Nephron (organoid): ENCODE data around the gene SDR42E2.
A peak's percentile ranks its signal among the peaks of the same experiment; 100 is the strongest.

Source experiments
- H3K27ac Mint-ChIP-seq, 3 experiments: 2 replicates each; pipeline ENCODE4 v1.8.0; 2020; ENCODE audit warnings: mixed read lengths in 3 of 3, mild to moderate bottlenecking in 2 of 3, moderate library complexity in 1 of 3
- H3K27me3 Mint-ChIP-seq: 2 replicates; pipeline ENCODE4 v1.8.0; 2021; ENCODE audit warnings: low read depth, mild to moderate bottlenecking, moderate library complexity, mixed read lengths
- H3K36me3 Mint-ChIP-seq: 2 replicates; pipeline ENCODE4 v1.8.0; 2020; ENCODE audit warnings: low read depth, mixed read lengths
- H3K4me1 Mint-ChIP-seq: 2 replicates; pipeline ENCODE4 v1.8.0; 2020; ENCODE audit warnings: mixed read lengths
- H3K4me3 Mint-ChIP-seq, 3 experiments: 2 replicates each; pipeline ENCODE4 v1.8.0; 2020; ENCODE audit warnings: mild to moderate bottlenecking in 3 of 3, mixed read lengths in 3 of 3, moderate library complexity in 2 of 3
- H3K9me3 Mint-ChIP-seq: 2 replicates; pipeline ENCODE4 v1.8.0; 2020; ENCODE audit warnings: mixed read lengths
- TF ChIP-seq, protein P1 (sequence below), 3 experiments: fragments of 200-600 bp; sonication (generic); IDR thresholded peaks; one replicate each; pipeline ENCODE4 v1.5.0; 2021; ENCODE audit warnings: antibody characterized with exemption in 3 of 3; ENCODE audit not compliant: unreplicated experiment in 3 of 3

Gene SDR42E2

DNA sequence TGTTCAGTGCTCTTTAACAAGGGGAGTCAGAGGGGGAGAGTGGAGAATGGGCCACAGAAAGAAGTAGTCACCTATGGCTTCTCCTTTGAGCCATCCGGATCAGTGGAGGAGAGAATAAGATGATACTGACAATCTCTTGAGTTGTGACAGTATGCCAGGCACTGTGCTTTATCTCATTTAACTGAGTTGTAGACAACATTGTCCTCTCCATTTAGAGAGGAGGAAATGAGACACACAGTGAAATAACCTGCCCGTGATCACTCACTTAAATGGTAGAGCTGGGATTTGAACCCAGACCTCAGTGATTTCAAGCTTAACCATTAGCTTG is 25.9 kb downstream of the SDR42E2 start:
- peak overlapping the region in 1 of 3 experiments; percentile 45 for H3K4me3 Mint-ChIP-seq
- H3K27me3 Mint-ChIP-seq: no peaks in the 10 kb centered on the region
- H3K36me3 Mint-ChIP-seq: no peaks in the 10 kb centered on the region
- peaks cover 24% of the 10 kb centered on the region for H3K4me1 Mint-ChIP-seq
- TF ChIP-seq, protein P1, sequence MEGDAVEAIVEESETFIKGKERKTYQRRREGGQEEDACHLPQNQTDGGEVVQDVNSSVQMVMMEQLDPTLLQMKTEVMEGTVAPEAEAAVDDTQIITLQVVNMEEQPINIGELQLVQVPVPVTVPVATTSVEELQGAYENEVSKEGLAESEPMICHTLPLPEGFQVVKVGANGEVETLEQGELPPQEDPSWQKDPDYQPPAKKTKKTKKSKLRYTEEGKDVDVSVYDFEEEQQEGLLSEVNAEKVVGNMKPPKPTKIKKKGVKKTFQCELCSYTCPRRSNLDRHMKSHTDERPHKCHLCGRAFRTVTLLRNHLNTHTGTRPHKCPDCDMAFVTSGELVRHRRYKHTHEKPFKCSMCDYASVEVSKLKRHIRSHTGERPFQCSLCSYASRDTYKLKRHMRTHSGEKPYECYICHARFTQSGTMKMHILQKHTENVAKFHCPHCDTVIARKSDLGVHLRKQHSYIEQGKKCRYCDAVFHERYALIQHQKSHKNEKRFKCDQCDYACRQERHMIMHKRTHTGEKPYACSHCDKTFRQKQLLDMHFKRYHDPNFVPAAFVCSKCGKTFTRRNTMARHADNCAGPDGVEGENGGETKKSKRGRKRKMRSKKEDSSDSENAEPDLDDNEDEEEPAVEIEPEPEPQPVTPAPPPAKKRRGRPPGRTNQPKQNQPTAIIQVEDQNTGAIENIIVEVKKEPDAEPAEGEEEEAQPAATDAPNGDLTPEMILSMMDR (IDR thresholded peaks at IDR 0.05; ENCODE audit: unreplicated experiment in 3 of 3): no peak
- H3K27ac Mint-ChIP-seq: peak overlapping the region in 1 of 3 experiments; percentile 72
- no peaks in the 10 kb centered on the region for H3K9me3 Mint-ChIP-seq

DNA sequence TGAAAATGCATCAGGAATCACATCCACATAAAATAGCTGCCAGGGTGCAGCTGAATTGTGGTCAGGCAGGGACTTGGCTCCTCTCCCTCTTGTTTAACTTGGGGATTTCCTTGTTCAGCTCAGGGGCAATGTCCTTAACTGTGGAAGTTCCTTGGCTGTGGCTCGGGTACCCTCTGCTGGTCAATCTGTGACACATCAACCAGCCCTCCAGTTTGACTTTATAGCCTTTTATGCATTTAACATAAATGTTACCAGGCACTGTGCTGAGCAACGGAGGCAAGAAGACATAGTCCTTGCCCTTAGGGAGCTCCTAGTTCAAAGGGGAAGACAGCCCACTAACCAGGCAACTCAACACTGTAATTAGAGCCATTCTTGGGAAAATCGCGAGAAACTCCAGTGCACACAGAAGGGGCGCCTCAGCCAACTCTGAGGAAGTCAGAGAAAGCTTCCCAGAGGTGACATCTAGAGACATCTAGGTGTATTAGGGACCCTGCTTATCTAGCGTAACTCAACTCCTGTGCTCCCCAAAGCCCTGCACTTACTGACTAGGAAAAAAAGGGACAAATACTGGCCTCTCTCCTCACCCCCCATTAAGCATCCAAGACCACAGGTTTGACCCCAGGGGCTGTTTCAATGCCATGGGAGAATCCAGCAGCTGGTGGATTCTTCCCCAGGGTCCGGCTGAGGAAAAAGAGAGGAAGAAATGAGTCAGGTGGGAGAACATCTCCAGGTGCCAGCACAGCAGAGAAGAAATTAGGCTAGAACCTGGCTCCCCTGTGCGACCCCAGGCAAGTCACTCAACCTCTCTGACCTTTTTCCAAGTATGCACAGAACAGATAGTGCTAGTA is 26.5 kb downstream of the SDR42E2 start:
- TF ChIP-seq, protein P1 (IDR thresholded peaks at IDR 0.05; ENCODE audit: unreplicated experiment in 3 of 3): peak; percentile 79 to 84 (median 80)
- H3K27me3 Mint-ChIP-seq: no peaks in the 10 kb centered on the region
- H3K4me1 Mint-ChIP-seq: peaks cover 30% of the 10 kb centered on the region
- H3K36me3 Mint-ChIP-seq: no peaks in the 10 kb centered on the region
- H3K9me3 Mint-ChIP-seq: no peaks in the 10 kb centered on the region
- H3K4me3 Mint-ChIP-seq: peak overlapping the region; percentile 86 to 93 (median 89)
- H3K27ac Mint-ChIP-seq: peak overlapping the region; percentile 71 to 86 (median 72)

DNA sequence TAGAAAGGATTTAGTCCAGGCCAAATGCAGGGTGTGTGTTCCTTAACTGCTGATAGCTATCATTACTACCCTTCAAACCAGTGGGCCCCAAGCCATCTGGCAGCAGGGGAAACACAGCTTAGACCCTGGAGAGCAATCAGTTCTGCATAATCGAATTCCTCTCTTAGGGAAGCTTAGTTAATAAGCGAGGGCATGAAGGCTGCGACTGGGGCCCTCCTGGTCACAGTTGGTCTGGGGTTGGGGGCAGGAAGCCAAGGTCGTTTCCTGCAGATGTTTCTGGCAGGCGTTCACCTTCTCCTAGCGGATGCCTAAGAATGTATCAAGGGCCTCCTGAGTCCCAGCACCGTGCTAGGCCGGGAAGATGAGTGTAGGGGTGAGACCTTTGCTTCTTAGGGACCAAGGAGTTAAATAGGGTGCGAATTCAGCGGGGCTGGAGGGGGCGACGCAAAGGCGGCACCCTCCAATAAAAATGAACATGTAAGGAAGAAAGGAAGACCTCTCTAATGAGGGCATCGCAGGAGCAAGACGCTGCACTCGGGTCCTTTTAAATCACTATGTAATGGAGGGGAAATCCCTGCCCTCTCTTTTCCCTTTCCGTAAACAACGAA is 27.3 kb downstream of the SDR42E2 start:
- peak overlapping the region; percentile 86 to 93 (median 89) for H3K4me3 Mint-ChIP-seq
- TF ChIP-seq, protein P1 (IDR thresholded peaks at IDR 0.05; ENCODE audit: unreplicated experiment in 3 of 3): no peak
- H3K9me3 Mint-ChIP-seq: no peaks in the 10 kb centered on the region
- no peaks in the 10 kb centered on the region for H3K36me3 Mint-ChIP-seq
- peaks cover 32% of the 10 kb centered on the region for H3K4me1 Mint-ChIP-seq
- H3K27ac Mint-ChIP-seq: peak overlapping the region; percentile 72 to 91 (median 86)
- no peaks in the 10 kb centered on the region for H3K27me3 Mint-ChIP-seq

DNA sequence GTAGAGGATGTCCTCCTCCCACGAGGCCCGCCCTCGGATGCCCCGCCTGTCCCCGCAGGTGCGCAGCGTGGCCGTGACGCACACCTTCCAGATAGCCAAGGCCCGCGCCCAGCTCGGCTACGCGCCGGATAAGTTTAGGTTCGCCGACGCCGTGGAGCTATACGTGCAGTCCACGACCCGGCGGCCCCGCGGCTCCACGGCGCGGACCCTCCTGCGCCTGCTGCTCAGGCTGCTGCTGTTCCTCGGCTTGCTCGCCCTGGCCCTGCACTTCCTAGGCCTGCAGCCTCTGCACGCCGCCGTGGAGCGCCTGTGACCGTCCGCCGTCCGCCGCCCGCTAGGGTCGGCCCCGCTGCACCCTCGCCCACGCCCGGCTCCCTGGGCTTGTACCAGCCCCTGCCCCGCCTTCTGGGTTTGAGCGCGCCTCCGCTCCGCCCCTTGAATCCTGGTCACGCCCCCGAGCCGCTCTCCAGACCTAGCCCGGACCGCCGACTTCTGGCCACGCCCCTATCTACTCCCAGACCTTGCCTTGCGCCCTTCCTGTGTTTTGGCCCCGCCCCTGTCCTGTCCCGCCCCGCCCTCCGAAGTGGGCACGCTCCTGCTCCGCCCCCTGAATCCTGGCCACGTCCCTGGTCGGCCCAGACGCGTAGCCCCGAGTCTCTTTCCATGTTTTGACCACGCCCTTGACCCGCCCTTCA is 27.9 kb downstream of the SDR42E2 start:
- H3K9me3 Mint-ChIP-seq: no peaks in the 10 kb centered on the region
- TF ChIP-seq, protein P1 (IDR thresholded peaks at IDR 0.05; ENCODE audit: unreplicated experiment in 3 of 3): no peak
- no peaks in the 10 kb centered on the region for H3K36me3 Mint-ChIP-seq
- H3K4me1 Mint-ChIP-seq: peaks cover 32% of the 10 kb centered on the region
- H3K27me3 Mint-ChIP-seq: no peaks in the 10 kb centered on the region
- H3K4me3 Mint-ChIP-seq: peak overlapping the region; percentile 86 to 93 (median 89)
- peak overlapping the region; percentile 72 to 99 (median 98) for H3K27ac Mint-ChIP-seq

DNA sequence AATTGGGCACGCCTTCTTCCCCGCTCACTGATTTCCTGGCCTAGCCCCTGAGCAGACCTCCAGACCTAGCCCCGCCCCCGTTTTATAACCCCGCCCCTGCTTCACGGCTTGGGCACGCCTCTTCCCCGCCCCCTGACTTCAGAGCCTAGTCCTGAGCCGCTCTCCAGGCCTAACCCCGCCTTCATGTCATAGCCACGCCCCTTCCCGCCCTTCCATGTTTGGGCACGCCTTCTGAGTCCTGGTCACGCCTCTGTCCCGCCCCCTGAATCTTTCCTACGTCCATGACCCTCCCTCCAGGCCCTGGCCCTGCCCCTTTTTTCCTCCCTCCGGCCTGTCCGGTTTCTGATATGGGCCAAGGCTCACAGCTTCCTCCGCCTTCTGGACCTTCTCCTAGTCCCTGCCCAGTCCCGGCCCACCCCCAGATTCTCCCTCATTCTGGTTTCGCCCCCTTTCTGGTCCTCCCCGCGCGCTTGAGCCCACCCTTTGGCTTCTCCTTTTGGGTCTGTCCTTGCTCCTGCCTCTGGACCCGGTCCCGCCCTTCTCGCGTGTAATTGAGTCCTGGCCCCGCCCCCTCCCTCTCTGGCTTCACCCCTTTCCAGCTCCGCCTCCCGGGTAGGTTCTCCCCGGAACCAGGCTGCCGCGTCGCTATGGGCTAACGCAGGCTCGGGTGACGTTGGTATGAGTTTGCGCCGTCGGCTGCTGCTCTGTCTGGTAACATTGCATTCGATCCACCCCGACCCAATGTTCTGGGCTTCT is 28.6 kb downstream of the SDR42E2 start:
- peak overlapping the region; percentile 86 to 93 (median 89) for H3K4me3 Mint-ChIP-seq
- peaks cover 32% of the 10 kb centered on the region for H3K4me1 Mint-ChIP-seq
- H3K27me3 Mint-ChIP-seq: peaks cover 6% of the 10 kb centered on the region
- TF ChIP-seq, protein P1 (IDR thresholded peaks at IDR 0.05; ENCODE audit: unreplicated experiment in 3 of 3): no peak
- H3K36me3 Mint-ChIP-seq: no peaks in the 10 kb centered on the region
- H3K9me3 Mint-ChIP-seq: no peaks in the 10 kb centered on the region
- peak overlapping the region; percentile 72 to 99 (median 98) for H3K27ac Mint-ChIP-seq
